Activated T-helper 2 cell treated with anti-CD3 and anti-CD28 coated beads, Interferon-gamma antibody, Interleukin-2, Interleukin-4, amounts not matched to agents 10 μg/mL and 5 μg/mL and 100 μg/mL, durations not matched to agents 14 hours and 24 hours and 36 hours (primary cell): ENCODE results near the gene COG5. TPM values are rescaled to one million over a fixed set of nuclear protein-coding genes. Genes with fewer than 3 reads are reported as not detected.

Experiments used
- DNase-seq: peaks from one replicate; pipeline ENCODE4 v3.0.0; 2021; ENCODE audit warnings: low spot score
- H3K27ac Mint-ChIP-seq: one replicate; pipeline ENCODE4 v1.8.0; 2021; ENCODE audit warnings: mixed read lengths
- H3K27me3 Mint-ChIP-seq: one replicate; pipeline ENCODE4 v1.8.0; 2021; ENCODE audit warnings: low read depth, mixed read lengths
- H3K36me3 Mint-ChIP-seq: one replicate; pipeline ENCODE4 v1.8.0; 2021; ENCODE audit warnings: low read depth, mixed read lengths
- H3K4me1 Mint-ChIP-seq: one replicate; pipeline ENCODE4 v1.8.0; 2021; ENCODE audit warnings: low read depth, mixed read lengths
- H3K4me3 Mint-ChIP-seq: one replicate; pipeline ENCODE4 v1.8.0; 2021; ENCODE audit warnings: low read depth, mild to moderate bottlenecking, moderate library complexity, mixed read lengths
- H3K9me3 Mint-ChIP-seq: one replicate; pipeline ENCODE4 v1.8.0; 2021; ENCODE audit warnings: mixed read lengths
- intact Hi-C: fragments of 100-400 bp; cut with micrococcal nuclease; formaldehyde crosslinking; loops from one replicate; pipeline ENCODE4 v1.15.1; 2023
- total RNA-seq: library from RNA; stranded (reverse); gene quantifications from 2 replicates; pipeline ENCODE4 v1.2.3, GENCODE V29; 2022

The COG5 gene
- total RNA-seq, 1 donor from 2014 or later: 35.2 TPM

DNA sequence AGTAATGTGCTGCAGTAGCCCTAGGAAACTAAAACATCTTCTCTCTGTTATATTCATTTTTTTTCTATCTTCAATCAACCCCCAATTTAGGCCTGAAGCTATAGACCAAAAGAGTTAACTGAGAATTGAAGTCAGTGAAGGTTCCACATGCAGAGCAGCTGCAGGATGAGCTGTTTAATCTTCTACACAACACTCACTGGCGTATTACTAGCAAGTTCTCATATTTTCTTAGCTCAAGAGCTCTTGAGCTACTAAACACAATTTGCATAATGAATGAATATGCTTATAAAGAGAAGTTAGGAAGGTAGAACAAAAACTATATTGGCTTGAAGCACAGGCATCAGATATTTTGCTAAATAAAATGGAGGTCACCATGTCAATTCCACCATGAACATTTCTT lies 135.1 kb downstream of the COG5 start:
- H3K4me3 Mint-ChIP-seq: no peak overlapping the region
- peaks cover 5% of the 10 kb centered on the region for H3K9me3 Mint-ChIP-seq
- H3K36me3 Mint-ChIP-seq: peaks cover 4% of the 10 kb centered on the region
- H3K4me1 Mint-ChIP-seq: no peaks in the 10 kb centered on the region
- intact Hi-C loops: no loop called here
- H3K27me3 Mint-ChIP-seq: no peaks in the 10 kb centered on the region
- DNase-seq: no peak
- H3K27ac Mint-ChIP-seq: no peak overlapping the region

DNA sequence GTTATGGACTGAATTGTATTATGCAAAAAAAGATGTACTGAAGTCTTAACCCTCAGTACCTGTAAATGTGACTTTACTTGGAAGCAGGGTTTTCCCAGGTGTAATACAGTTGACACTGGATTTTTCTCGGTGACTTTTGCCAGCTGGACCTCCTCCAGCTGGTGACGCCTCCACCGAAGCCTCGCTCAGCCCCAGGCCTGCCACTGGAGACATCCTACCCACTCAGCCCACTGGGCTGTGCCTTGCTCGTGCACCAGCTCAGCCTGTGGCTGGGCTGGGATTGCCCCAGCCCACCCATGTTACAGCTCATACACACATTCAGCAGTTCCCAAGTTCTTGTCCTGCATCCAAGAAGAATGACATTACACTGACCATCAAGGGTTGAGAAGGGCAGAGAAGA lies 136.3 kb downstream of the COG5 start:
- no peaks in the 10 kb centered on the region for H3K9me3 Mint-ChIP-seq
- peaks cover 4% of the 10 kb centered on the region for H3K36me3 Mint-ChIP-seq
- intact Hi-C loops: no loop called here
- no peaks in the 10 kb centered on the region for H3K27me3 Mint-ChIP-seq
- no peak overlapping the region for H3K4me3 Mint-ChIP-seq
- no peak for DNase-seq
- H3K4me1 Mint-ChIP-seq: no peaks in the 10 kb centered on the region
- H3K27ac Mint-ChIP-seq: no peak overlapping the region

DNA sequence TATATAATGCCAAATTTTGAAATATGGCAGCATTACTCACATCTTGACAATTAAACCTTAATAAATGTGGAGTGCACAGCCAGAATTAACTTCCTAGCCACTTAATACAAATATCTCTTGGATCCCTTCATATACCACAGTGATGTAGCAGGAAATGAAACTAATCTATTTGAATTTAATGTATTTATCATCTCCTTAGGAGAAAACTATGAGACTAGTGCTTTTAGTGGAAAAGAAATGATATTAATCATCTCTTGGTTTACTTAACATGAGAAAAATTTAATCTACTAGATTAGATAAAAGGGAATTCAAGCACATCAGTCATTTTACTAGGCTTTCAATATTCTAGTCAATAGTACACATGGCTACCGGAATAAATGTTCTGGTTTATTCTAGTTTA lies 149.5 kb downstream of the COG5 start:
- no peak overlapping the region for H3K4me3 Mint-ChIP-seq
- DNase-seq: no peak
- peaks cover 14% of the 10 kb centered on the region for H3K36me3 Mint-ChIP-seq
- H3K27ac Mint-ChIP-seq: no peak overlapping the region
- no peaks in the 10 kb centered on the region for H3K9me3 Mint-ChIP-seq
- H3K27me3 Mint-ChIP-seq: no peaks in the 10 kb centered on the region
- intact Hi-C loops: no loop called here
- peaks cover under 1% of the 10 kb centered on the region for H3K4me1 Mint-ChIP-seq

DNA sequence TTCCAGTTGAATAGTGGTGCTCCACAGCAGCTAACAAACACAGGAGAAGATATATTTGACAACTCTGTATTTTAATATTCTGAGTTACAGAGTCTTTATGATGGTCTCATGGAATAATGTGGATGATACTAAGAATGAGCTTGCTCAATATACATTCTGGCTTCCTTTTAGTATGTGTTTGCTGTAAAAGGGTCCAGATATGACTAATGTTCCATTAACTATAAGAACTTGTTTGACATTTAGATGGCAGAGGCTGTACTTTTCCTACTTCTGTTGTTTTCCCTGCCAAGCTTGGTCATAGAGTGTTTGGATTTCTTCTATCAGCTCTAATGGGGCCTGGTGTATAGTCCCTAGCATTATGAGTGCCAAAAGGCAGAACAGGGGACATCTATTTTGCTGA lies 155.4 kb downstream of the COG5 start:
- Mint-ChIP-seq H3K4me3 (no peak overlapping the region), H3K27ac (no peak overlapping the region), H3K36me3 (peaks cover 18% of the 10 kb centered on the region), H3K9me3 (no peaks in the 10 kb centered on the region), H3K4me1 (peaks cover 9% of the 10 kb centered on the region), H3K27me3 (no peaks in the 10 kb centered on the region)
- no peak for DNase-seq
- intact Hi-C loops: no loop called here

DNA sequence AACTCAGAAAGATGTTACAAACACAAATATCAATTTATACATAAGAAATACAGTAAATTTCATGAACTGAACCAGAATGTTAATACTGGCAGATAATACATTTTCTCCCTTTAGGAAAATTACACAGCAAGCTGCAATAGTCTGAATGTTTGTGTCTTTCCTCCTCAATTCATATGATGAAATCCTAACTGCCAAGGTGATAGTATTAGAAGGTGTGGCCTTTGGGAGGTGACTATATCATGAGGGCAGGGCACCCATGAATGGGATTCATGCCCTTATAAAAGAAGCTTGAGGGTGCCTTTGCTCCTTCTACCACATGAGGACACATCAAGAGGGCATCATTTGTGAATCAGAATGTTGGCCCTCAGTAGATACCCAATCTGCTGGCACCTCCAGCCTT lies 158.2 kb downstream of the COG5 start:
- no peaks in the 10 kb centered on the region for H3K27me3 Mint-ChIP-seq
- DNase-seq: no peak
- no peaks in the 10 kb centered on the region for H3K9me3 Mint-ChIP-seq
- no peak overlapping the region for H3K4me3 Mint-ChIP-seq
- intact Hi-C loops: no loop called here
- H3K27ac Mint-ChIP-seq: no peak overlapping the region
- H3K4me1 Mint-ChIP-seq: peaks cover 9% of the 10 kb centered on the region
- peaks cover 14% of the 10 kb centered on the region for H3K36me3 Mint-ChIP-seq

DNA sequence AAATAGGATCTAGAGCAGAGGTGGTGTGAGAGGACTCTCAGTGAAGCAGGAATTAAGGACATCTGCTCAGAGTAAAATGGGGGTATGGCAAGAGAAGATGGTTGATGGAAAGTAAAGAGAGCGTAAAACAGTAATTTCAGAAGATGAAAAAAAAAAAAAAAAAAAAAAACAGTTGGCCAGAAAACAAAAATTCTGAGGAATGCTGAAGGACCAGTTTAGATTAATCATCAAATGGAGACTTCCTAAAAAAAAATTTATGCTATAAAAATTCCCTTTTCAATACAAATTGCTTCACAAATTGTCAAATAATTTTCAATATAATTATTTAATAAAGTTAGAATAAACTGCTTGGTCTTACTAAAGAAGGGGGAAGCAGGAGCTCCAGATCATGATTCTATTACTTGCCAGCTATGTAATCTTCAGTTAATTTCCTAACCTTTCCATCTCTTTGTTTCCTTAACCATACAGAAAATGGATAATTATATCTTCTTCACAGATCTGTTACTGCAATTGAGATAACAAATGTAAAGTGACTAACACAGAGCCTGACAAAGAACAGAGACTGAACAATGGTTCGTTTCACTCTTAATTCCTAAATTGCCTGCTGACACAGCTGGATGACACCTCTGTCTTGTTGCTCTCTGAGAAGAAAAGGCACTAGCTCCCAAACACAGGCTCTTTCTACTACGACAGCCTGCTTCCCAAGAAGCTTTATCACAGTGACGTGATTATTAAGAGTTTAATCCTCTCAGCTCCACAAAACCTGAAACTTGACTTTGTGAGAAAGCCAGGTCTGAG lies 158.8 kb downstream of the COG5 start:
- no peaks in the 10 kb centered on the region for H3K9me3 Mint-ChIP-seq
- intact Hi-C loops: no loop called here
- H3K27me3 Mint-ChIP-seq: no peaks in the 10 kb centered on the region
- H3K27ac Mint-ChIP-seq: no peak overlapping the region
- peaks cover 9% of the 10 kb centered on the region for H3K4me1 Mint-ChIP-seq
- no peak overlapping the region for H3K4me3 Mint-ChIP-seq
- H3K36me3 Mint-ChIP-seq: peaks cover 12% of the 10 kb centered on the region
- no peak for DNase-seq

DNA sequence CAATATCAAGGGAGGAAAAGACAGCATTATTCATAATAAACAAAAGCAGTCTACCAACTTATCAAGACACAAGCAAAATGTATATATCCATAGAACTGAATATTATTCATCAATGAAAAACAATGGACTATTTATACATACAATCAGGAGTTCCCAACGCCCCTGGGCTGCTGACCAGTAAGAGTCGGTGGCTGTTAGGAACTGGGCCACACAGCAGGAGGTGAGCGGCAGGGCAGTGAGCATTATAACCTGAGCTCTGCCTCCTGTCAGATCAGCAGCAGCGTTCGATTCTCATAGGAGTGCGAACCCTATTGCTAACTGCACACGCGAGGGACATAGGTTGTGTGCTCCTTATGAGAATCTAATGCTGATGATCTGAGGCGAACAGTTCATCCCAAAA lies 165.6 kb downstream of the COG5 start:
- no peaks in the 10 kb centered on the region for H3K4me1 Mint-ChIP-seq
- intact Hi-C loops: no loop called here

DNA sequence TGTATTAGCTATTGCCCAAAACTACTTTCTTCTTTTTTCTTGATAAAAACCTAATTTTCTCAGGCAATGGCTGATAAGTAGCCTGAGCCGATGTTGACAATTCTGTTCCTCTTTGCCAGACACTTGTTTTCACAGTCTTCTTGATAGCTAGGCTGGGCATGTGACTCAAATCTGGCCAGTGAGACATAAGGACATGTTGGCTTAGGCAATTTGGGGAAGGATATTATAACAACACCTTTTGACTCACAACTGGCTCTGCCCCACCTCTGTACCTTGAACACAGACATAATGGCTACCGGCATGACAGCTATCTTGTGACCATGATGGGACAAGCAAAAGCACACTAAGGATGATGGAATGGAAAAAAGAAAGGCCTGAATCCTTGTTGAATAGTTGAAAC lies 166.7 kb downstream of the COG5 start:
- H3K9me3 Mint-ChIP-seq: no peaks in the 10 kb centered on the region
- H3K4me1 Mint-ChIP-seq: no peaks in the 10 kb centered on the region
- no peaks in the 10 kb centered on the region for H3K27me3 Mint-ChIP-seq
- no peak overlapping the region for H3K4me3 Mint-ChIP-seq
- no peak overlapping the region for H3K27ac Mint-ChIP-seq
- H3K36me3 Mint-ChIP-seq: peaks cover 4% of the 10 kb centered on the region
- intact Hi-C loops: no loop called here
- DNase-seq: no peak

More for the DNA sequence above, 165.6 kb downstream of the COG5 start:
- Mint-ChIP-seq H3K4me3 (no peak overlapping the region), H3K9me3 (no peaks in the 10 kb centered on the region), H3K36me3 (peaks cover 4% of the 10 kb centered on the region), H3K27me3 (no peaks in the 10 kb centered on the region), H3K27ac (no peak overlapping the region)
- no peak for DNase-seq

DNA sequence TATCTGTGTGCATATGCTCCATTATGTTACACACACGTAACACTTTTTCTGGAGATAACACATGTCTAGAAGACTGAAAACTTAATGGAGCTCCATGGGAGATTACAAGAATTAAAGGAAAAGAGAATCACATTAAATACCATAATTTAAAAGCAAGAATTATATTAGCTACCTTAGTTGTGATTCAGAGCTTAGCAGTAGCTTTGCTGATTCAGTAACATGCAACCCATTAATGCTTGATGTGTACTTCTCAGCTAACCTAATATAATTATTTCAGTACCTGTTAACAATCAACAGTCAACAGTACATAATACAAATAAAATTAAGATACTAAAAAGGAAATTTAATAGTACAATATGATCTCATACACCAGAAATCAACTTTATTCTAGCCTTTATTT lies 167.6 kb downstream of the COG5 start:
- intact Hi-C loops: no loop called here
- Mint-ChIP-seq H3K9me3 (no peaks in the 10 kb centered on the region), H3K36me3 (peaks cover 4% of the 10 kb centered on the region), H3K27me3 (no peaks in the 10 kb centered on the region), H3K4me3 (no peak overlapping the region), H3K27ac (no peak overlapping the region), H3K4me1 (no peaks in the 10 kb centered on the region)
- DNase-seq: no peak

DNA sequence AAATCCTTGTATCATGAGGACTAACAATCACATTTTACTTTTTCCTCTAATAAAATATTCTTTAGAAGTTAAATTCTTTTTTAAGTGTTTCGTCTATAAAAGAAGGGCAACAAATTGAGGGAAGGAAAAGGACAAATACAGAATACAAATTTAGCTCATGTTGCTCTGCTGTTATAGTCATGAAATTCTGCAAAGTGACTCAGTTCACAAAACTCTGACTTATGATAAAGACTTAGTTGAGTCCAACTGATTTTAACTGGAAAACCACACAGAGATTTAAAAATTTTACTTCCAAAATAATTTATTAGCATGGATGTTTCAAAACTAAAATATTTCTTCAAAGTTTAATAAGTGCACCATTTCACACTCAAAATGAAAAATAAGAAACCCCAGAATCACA lies 168.9 kb downstream of the COG5 start:
- Mint-ChIP-seq H3K27me3 (no peaks in the 10 kb centered on the region), H3K27ac (no peak overlapping the region), H3K36me3 (peaks cover 4% of the 10 kb centered on the region), H3K9me3 (no peaks in the 10 kb centered on the region), H3K4me1 (no peaks in the 10 kb centered on the region), H3K4me3 (no peak overlapping the region)
- intact Hi-C loops: no loop called here
- no peak for DNase-seq

DNA sequence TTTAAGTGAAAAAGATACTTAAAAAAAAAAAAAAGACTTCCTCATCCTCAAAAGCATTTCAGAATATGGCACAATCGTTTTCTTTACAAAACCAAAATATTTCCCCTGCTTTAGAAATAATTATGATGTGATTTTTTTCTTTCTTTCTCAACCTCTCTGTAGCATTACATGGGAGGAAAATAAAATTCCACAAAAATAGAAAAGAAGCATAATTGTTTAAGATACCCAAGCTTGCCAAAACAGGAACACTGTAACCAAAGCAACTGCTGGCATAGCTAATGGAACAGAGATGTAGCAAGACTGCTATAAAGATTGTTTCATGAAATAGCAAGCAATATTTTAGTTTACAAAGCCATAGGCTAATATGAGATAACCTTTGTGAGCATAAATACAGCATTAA lies 169.4 kb downstream of the COG5 start:
- Mint-ChIP-seq H3K4me1 (no peaks in the 10 kb centered on the region), H3K9me3 (no peaks in the 10 kb centered on the region), H3K27me3 (no peaks in the 10 kb centered on the region), H3K36me3 (peaks cover 2% of the 10 kb centered on the region), H3K27ac (no peak overlapping the region), H3K4me3 (no peak overlapping the region)
- intact Hi-C loops: no loop called here
- DNase-seq: no peak

DNA sequence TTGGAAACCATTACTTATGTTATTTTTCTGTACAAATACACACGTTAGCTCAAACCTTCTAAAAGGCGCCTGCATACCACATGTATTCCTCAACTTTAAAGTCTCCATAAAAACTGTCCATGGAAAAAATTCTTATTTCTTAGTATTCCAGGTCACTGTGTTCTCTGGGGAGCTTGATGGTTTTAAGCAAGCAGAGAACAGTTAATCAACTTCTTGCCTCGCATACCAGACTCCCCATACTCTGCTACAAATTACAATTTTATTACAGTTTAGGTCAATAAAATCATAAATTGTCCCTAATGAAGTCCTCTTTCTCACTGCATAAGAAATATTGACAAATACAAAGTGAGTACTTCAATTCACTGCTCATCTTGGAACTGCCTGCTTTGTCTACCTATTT lies 170.9 kb downstream of the COG5 start:
- Mint-ChIP-seq H3K4me3 (no peak overlapping the region), H3K9me3 (no peaks in the 10 kb centered on the region), H3K27me3 (no peaks in the 10 kb centered on the region), H3K4me1 (peaks cover 2% of the 10 kb centered on the region), H3K36me3 (no peaks in the 10 kb centered on the region), H3K27ac (no peak overlapping the region)
- DNase-seq: no peak
- intact Hi-C loops: no loop called here

DNA sequence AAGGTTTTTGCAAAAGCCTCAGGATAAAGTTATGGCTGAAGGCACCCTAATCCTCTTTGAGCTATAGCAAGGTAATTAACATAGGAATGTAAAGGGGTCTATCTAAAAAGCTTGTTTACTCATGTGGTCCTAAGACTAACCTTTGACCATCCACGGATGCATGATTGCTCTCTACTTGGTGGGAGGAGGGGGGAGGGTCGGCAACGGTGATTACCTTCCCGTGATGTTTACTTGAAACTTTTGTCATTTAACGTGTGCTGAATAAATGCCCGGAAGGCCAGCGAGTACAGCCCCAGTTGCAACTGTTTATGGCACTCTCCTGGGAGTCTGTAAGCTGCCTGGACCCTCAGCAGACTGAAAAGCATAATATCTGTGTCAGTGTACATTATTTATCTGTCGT lies 172.8 kb downstream of the COG5 start:
- Mint-ChIP-seq H3K4me3 (no peak overlapping the region), H3K9me3 (no peaks in the 10 kb centered on the region), H3K36me3 (no peaks in the 10 kb centered on the region), H3K27ac (no peak overlapping the region), H3K27me3 (no peaks in the 10 kb centered on the region), H3K4me1 (peaks cover 6% of the 10 kb centered on the region)
- intact Hi-C loops: no loop called here
- DNase-seq: no peak

DNA sequence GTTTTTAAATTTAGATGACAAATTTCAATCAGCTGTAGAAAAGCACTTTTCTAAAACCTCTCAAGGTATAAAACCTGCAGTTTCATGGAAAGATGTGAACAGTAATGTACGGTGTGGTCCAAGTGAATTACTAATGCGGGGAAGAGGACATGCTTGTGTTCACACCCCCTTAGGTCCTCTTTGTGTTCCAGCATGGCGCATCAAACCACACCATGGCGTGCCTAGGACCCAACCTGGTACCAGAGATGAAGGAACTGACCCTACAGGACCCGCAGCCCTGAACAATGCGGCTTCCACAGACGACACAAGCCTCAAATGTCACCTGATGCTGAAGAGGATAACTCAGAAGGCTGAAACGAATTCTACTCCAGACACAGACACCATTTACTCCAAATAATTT lies 175.1 kb downstream of the COG5 start:
- intact Hi-C loops: no loop called here
- no peak for DNase-seq
- H3K4me3 Mint-ChIP-seq: no peak overlapping the region
- H3K27me3 Mint-ChIP-seq: no peaks in the 10 kb centered on the region
- H3K4me1 Mint-ChIP-seq: peaks cover 6% of the 10 kb centered on the region
- no peaks in the 10 kb centered on the region for H3K36me3 Mint-ChIP-seq
- no peak overlapping the region for H3K27ac Mint-ChIP-seq
- no peaks in the 10 kb centered on the region for H3K9me3 Mint-ChIP-seq
